SU-DHL-6 (cell line): ENCODE data around the gene TMEM258.

Experiments
- H2AFZ ChIP-seq: fragments of 200-600 bp; sonication (generic); 2 replicates; pipeline ENCODE4 v1.6.1; 2014; ENCODE audit warnings: low read depth, mild to moderate bottlenecking, moderate library complexity, mixed read lengths, antibody characterized with exemption, low read length; ENCODE audit not compliant: severe bottlenecking
- H3F3A ChIP-seq: fragments of 200-600 bp; shearing (Covaris generic); 2 replicates; pipeline ENCODE4 v1.6.0; 2016; ENCODE audit warnings: antibody characterized with exemption, mild to moderate bottlenecking; ENCODE audit not compliant: insufficient read depth
- H3K27ac ChIP-seq: fragments of 200-600 bp; sonication (generic); 2 replicates; pipeline ENCODE4 v1.5.1; 2016; ENCODE audit warnings: low read depth, mild to moderate bottlenecking, low read length, moderate library complexity, mixed read lengths
- H3K27me3 ChIP-seq: fragments of 200-600 bp; sonication (generic), shearing (Covaris generic); 2 replicates; pipeline ENCODE4 v1.6.0; 2014; ENCODE audit warnings: mild to moderate bottlenecking, low read length
- H3K36me3 ChIP-seq: fragments of 200-600 bp; sonication (generic); 2 replicates; pipeline ENCODE4 v1.6.1; 2014; ENCODE audit warnings: mild to moderate bottlenecking, low read length, mixed read lengths
- H3K4me2 ChIP-seq: fragments of 300-600, 200-600 bp; shearing (Covaris generic), sonication (generic); 2 replicates; pipeline ENCODE4 v1.6.0; 2014; ENCODE audit warnings: low read length, low read depth, mild to moderate bottlenecking; ENCODE audit not compliant: poor library complexity, severe bottlenecking
- H3K4me3 ChIP-seq: fragments of 200-600 bp; sonication (generic); 2 replicates; pipeline ENCODE4 v1.5.1; 2014; ENCODE audit warnings: antibody characterized with exemption, low read length, mild to moderate bottlenecking, mixed read lengths; ENCODE audit not compliant: insufficient read depth, poor library complexity, severe bottlenecking
- H3K79me2 ChIP-seq: fragments of 200-600 bp; sonication (generic); 2 replicates; pipeline ENCODE4 v1.6.1; 2014; ENCODE audit warnings: mild to moderate bottlenecking, low read length, moderate library complexity; ENCODE audit not compliant: insufficient read depth
- H3K9ac ChIP-seq: fragments of 200-600 bp; sonication (generic); 2 replicates; pipeline ENCODE4 v1.7.0; 2014; ENCODE audit warnings: mild to moderate bottlenecking, low read length
- H3K9me2 ChIP-seq: fragments of 200-600 bp; sonication (generic); replicated peaks from 2 replicates; pipeline ENCODE4 v1.6.1; 2014; ENCODE audit warnings: low read length; ENCODE audit not compliant: insufficient read depth
- H3K9me3 ChIP-seq: fragments of 200-600 bp; sonication (generic); 2 replicates; pipeline ENCODE4 v1.6.1; 2014; ENCODE audit warnings: low read length, mixed read lengths; ENCODE audit not compliant: insufficient read depth
- H4K20me1 ChIP-seq: fragments of 200-600 bp; sonication (generic); 2 replicates; pipeline ENCODE4 v1.6.1; 2014; ENCODE audit warnings: low read depth, mild to moderate bottlenecking, antibody characterized with exemption, low read length, moderate library complexity, mixed read lengths
- EZH2phosphoT487 ChIP-seq: fragments of 200-600 bp; sonication (generic), shearing (Covaris generic); conservative IDR thresholded peaks from 2 replicates; pipeline ENCODE4 v1.6.1; 2018; ENCODE audit warnings: mild to moderate bottlenecking, antibody characterized with exemption, low read length, moderate library complexity, mixed read lengths
- TF ChIP-seq, protein P1 (sequence below): fragments of 200-600 bp; sonication (generic); IDR thresholded peaks from one replicate; pipeline ENCODE4 v1.5.1; 2017; ENCODE audit warnings: antibody characterized with exemption, mild to moderate bottlenecking, low read length, moderate library complexity; ENCODE audit not compliant: insufficient read depth, poor library complexity, severe bottlenecking

Gene TMEM258

GRCh38 chr11:61792310-61793082 lies at the start of gene TMEM258, which contains the start of gene FEN1:
TSS of gene TMEM258 (minus strand) at chr11:61792599. CDS start at chr11:61792558, 41 bp downstream.
TSS of gene FEN1 (plus strand) at chr11:61792911. CDS start at chr11:61795362, 2,451 bp downstream.
- Histone ChIP-seq H3K4me3 (peak within 1 kb of the TSS; percentile 92), H3K9ac (peak within 1 kb of the TSS; percentile 93), H3K9me2 (no peaks in the 10 kb centered on the region), H4K20me1 (peaks cover 8% of the 10 kb centered on the region; the same call in 1 of the 2 replicates), H3K9me3 (no peaks in the 10 kb centered on the region), H3K4me2 (peak within 1 kb of the TSS; percentile 94), H3K79me2 (peaks cover 69% of the 10 kb centered on the region), H3K27ac (peak within 1 kb of the TSS; percentile 88), H2AFZ (peak within 1 kb of the TSS; percentile 86), H3K27me3 (no peaks in the 10 kb centered on the region), H3K36me3 (peaks cover 11% of the 10 kb centered on the region; the same call in 1 of the 2 replicates), H3F3A (peaks cover 5% of the 10 kb centered on the region)
- TF ChIP-seq, protein P1, sequence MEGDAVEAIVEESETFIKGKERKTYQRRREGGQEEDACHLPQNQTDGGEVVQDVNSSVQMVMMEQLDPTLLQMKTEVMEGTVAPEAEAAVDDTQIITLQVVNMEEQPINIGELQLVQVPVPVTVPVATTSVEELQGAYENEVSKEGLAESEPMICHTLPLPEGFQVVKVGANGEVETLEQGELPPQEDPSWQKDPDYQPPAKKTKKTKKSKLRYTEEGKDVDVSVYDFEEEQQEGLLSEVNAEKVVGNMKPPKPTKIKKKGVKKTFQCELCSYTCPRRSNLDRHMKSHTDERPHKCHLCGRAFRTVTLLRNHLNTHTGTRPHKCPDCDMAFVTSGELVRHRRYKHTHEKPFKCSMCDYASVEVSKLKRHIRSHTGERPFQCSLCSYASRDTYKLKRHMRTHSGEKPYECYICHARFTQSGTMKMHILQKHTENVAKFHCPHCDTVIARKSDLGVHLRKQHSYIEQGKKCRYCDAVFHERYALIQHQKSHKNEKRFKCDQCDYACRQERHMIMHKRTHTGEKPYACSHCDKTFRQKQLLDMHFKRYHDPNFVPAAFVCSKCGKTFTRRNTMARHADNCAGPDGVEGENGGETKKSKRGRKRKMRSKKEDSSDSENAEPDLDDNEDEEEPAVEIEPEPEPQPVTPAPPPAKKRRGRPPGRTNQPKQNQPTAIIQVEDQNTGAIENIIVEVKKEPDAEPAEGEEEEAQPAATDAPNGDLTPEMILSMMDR, result no peak
- no peak for TF ChIP-seq EZH2phosphoT487

DNA sequence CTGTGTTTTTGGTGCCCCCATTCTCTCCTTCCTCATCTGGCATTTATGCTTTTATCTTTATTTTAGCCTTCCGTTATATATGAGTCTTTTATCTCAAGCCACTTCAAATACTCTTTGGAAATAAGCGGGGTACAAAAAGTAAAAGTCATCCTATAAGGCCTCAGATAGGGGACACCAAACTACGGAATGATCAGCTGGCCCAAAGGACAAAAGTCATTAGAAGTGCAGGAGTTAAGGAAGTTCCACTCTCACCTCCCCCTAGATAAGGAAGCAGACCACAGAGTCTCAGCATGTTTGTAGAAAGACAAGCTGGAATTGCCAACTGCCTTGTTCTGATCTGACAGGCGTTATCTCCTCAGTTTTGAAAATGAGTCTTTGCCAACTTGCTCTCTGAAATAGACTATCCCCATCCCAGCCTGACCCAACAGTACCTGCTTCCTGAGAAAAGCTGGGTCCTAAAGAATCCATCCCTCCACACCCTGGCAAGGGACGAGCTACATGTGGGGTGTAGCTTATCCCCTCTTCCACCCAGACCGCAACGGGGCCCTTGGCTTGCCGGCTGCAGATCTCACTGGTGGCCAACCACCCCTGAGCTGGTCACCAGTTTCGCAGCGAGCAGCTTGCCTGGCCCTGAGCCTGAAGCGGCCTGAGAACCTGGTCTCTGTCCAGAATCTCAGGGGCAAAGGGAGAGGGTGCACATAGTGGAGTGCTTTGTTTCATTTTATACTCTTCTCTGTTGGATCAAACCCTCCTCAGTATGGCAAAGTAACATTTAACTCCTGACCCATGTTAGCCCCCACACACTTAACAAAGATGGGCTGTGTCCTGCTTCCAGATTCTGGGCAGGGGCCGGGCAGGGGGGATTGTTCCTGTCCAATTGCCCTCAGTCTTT lies 49.5 kb upstream of the TMEM258 start:
- Histone ChIP-seq H3F3A (no peaks in the 10 kb centered on the region), H3K4me2 (no peak overlapping the region), H3K36me3 (no peaks in the 10 kb centered on the region), H4K20me1 (no peaks in the 10 kb centered on the region), H3K9me2 (no peaks in the 10 kb centered on the region), H2AFZ (no peak overlapping the region), H3K79me2 (no peaks in the 10 kb centered on the region), H3K27ac (no peak overlapping the region), H3K9ac (no peak overlapping the region), H3K4me3 (no peak overlapping the region), H3K27me3 (no peaks in the 10 kb centered on the region), H3K9me3 (no peaks in the 10 kb centered on the region)
- TF ChIP-seq, protein P1, result no peak
- no peak for TF ChIP-seq EZH2phosphoT487

GRCh38 chr11:61840371-61840770 lies 48.0 kb upstream of the TMEM258 start:
- Histone ChIP-seq H3K9me2 (no peaks in the 10 kb centered on the region), H3K27me3 (no peaks in the 10 kb centered on the region), H3K9me3 (no peaks in the 10 kb centered on the region), H3K36me3 (no peaks in the 10 kb centered on the region), H3K4me3 (no peak overlapping the region), H3K9ac (no peak overlapping the region), H3F3A (no peaks in the 10 kb centered on the region), H4K20me1 (no peaks in the 10 kb centered on the region), H3K79me2 (no peaks in the 10 kb centered on the region), H3K4me2 (no peak overlapping the region), H3K27ac (no peak overlapping the region), H2AFZ (no peak overlapping the region)
- TF ChIP-seq EZH2phosphoT487, result no peak
- TF ChIP-seq, protein P1, result no peak
